Memory B cell (primary cell): ENCODE data around the gene TLX2.

Source experiments
- ATAC-seq: fragments of 150-1000 bp; cut with Tn5 transposase; 2 replicates; pipeline ENCODE4 v1.10.0; 2021; ENCODE audit warnings: low read depth, mild to moderate bottlenecking, moderate library complexity
- DNase-seq, 2 donors: peaks; one replicate each; pipeline ENCODE4 v3.0.0; 2022; ENCODE audit warnings: low spot score in 2 of 2
- H3K27ac Mint-ChIP-seq: one replicate; pipeline ENCODE4 v1.8.0; 2022; ENCODE audit warnings: mild to moderate bottlenecking, moderate library complexity, mixed read lengths
- H3K27me3 Mint-ChIP-seq: one replicate; pipeline ENCODE4 v1.8.0; 2022; ENCODE audit warnings: mixed read lengths
- H3K36me3 Mint-ChIP-seq: one replicate; pipeline ENCODE4 v1.8.0; 2022; ENCODE audit warnings: mild to moderate bottlenecking, mixed read lengths
- H3K4me1 Mint-ChIP-seq: one replicate; pipeline ENCODE4 v1.8.0; 2022; ENCODE audit warnings: mixed read lengths
- H3K4me3 Mint-ChIP-seq: one replicate; pipeline ENCODE4 v1.8.0; 2022; ENCODE audit warnings: mild to moderate bottlenecking, moderate library complexity, mixed read lengths
- H3K9me3 Mint-ChIP-seq: one replicate; pipeline ENCODE4 v1.8.0; 2022; ENCODE audit warnings: mixed read lengths

Gene TLX2

DNA sequence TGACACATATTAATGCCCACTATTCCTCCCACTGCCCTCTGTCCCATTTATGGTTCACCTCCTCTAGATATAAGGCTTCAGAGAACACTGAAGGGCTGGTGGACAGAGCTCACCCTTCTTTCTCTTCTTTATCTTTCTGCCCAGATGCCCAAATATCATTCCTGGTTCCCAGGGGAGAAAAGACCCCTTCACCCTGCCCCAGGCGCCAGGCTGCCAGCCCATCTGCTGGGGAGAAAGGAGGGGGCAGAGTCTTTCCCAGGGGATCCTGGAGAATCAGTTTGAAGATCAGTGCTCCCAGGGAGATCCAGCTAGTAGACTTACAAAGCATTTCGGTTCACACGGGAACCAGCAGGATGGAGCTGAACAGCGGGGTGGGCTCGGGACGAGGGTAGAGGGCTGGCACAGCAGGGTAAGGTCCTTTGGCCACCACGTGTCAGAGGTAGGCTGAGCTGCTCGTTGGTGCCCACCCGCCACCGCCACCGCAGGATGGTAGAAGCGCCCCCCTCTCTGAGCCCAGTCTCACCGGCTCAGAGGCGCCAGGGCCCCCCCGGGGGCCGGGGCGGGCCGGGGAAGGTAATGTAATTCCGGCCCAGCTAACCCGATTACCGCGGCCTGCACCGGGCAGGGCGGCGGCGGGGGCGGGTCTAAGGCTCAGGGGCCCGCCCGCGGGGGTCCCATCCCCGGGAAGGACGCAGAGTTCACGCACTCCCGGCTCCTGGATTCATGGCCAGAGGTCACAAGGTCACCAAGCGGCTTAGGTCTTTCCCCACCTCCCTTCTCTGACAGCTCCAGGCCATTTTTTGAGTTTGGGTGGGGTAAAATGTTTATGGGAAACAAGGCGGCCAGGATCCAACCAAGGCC, 1.3 kb upstream of the TLX2 start:
- ATAC-seq (no peak), DNase-seq (peak in 1 of 2 donors; percentile 27)
- H3K27me3 Mint-ChIP-seq = peaks cover 20% of the 10 kb centered on the region
- no peak overlapping the region for H3K4me3 Mint-ChIP-seq
- no peaks in the 10 kb centered on the region for H3K9me3 Mint-ChIP-seq
- peaks cover 18% of the 10 kb centered on the region for H3K4me1 Mint-ChIP-seq
- H3K36me3 Mint-ChIP-seq = no peaks in the 10 kb centered on the region
- H3K27ac Mint-ChIP-seq = no peak overlapping the region

DNA sequence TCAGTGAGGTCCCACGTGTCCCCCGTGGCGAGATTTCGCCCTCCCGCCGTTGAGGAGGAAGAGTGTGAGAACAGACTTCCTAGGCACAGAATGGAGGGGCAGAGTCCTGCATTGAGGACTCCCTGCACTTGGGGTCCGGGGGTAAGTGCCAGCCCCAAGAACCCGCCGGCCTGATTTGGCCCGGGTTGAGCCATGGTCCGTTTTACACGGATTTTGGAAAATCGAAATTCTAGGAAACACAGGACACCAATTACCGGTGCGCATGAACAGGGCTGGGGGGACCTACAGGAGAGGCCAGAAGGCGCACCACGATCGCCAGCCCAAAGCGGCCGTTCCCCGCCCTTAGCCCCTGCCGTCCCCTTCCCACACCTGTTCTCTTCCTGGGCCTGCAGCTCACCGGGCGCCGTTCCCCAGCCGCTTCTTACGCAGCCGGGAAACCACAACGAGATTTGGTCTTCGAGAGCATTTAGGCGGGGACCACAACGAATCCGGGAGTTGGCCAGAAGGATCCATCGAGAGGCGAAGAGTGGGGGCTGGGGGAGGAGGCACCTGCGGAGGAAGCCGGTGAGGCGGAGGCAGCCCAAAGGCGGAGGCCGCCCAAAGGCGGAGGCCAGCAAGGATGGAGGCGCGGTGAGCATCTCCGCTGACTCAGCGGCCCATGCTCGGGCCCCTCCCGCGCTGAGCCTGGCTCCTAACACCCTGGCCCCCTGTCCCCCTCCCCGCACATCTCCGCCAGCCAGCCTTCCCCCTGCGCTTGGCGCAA, 464 bp upstream of the TLX2 start:
- Mint-ChIP-seq H3K27ac (no peak overlapping the region), H3K27me3 (peaks cover 26% of the 10 kb centered on the region), H3K9me3 (no peaks in the 10 kb centered on the region), H3K4me3 (peak overlapping the region; percentile 25), H3K4me1 (peaks cover 12% of the 10 kb centered on the region), H3K36me3 (no peaks in the 10 kb centered on the region)
- ATAC-seq (no peak), DNase-seq (peak; percentile 20 to 35)

DNA sequence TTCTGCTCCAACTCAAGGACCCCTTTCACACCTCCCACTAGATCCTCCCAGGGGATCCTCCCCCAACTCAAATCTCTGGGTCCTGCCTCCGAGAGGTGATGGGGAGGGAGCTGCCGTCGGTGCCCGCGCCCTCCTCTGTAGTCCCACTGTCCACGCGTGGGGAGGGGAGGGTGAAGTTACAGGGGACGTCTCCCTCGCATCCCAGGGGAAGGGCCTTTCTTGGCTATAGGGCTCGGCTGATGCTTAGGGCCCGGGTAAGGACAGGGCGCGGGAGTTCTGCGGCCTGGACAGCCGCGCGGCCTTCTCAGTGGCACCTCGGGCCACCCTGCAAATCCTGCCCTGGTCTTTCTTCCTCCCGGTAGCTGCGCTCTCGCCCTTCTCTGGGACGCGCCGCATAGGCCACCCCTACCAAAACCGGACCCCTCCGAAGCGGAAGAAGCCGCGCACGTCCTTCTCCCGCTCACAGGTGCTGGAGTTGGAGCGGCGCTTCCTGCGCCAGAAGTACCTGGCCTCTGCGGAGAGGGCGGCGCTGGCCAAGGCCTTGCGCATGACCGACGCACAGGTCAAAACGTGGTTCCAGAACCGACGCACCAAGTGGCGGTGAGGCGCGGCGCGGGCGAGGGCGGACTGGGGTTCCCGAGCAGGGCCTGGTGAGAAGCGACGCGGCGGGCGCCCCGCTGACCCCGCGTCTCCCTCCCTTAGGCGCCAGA, 1.2 kb downstream of the TLX2 start:
- Mint-ChIP-seq H3K36me3 (no peaks in the 10 kb centered on the region), H3K4me1 (peaks cover 12% of the 10 kb centered on the region), H3K27me3 (peaks cover 36% of the 10 kb centered on the region), H3K4me3 (peak overlapping the region; percentile 78), H3K9me3 (no peaks in the 10 kb centered on the region), H3K27ac (no peak overlapping the region)
- DNase-seq (peak in 1 of 2 donors; percentile 41), ATAC-seq (peak; percentile 11)

DNA sequence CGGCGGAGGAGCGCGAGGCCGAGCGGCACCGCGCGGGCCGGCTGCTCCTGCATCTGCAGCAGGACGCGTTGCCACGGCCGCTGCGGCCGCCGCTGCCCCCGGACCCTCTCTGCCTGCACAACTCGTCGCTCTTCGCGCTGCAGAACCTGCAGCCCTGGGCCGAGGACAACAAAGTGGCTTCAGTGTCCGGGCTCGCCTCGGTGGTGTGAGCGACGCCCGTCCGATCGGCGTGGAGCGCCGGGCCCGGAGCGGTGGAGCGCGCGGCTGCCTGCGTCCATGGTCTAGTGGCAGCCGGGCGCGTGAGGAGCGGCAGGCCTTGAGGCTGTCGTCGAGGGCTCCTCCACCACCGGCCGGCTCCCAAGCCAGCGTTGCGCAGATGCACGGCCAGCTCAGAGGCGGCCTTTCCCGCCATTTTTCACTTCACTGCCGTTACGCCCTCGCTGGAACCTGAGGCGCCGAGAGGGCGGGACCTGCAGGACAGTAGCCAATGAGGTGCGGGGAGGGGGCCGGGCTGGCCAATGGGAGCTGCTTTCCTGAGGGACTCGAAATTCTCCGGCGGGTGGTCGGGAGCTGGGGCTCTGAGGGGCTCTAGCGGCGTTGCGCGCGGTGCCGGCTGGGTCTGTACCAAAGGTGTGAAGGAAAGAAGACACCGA, 1.9 kb downstream of the TLX2 start:
- Mint-ChIP-seq H3K4me1 (peaks cover 12% of the 10 kb centered on the region), H3K27me3 (peaks cover 37% of the 10 kb centered on the region), H3K27ac (peak overlapping the region; percentile 17), H3K4me3 (peak overlapping the region; percentile 71), H3K9me3 (no peaks in the 10 kb centered on the region), H3K36me3 (no peaks in the 10 kb centered on the region)
- DNase-seq (peak; percentile 71 to 73), ATAC-seq (peak; percentile 83)

DNA sequence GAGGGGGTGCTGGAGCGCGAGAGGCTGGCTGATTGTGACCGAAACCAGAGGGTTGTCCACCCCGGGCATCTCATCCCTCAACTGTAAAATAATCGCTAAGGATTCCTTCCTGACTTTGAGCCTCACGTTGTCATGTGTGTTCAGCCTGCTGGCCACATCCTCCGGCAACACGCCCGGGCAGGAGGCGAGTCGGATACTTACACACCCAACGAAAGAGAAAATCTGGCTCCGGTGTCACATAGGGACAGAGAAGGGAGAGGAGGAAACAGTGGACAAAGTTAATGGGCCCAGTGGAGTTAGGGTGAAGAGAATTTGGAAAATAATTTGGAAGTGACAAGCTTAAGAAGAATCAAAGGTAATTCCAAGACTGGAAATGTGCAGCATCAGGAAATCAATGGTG, 2.4 kb downstream of the TLX2 start:
- ATAC-seq (no peak), DNase-seq (no peak)
- H3K4me3 Mint-ChIP-seq = peak overlapping the region; percentile 71
- peaks cover 12% of the 10 kb centered on the region for H3K4me1 Mint-ChIP-seq
- peak overlapping the region; percentile 17 for H3K27ac Mint-ChIP-seq
- no peaks in the 10 kb centered on the region for H3K9me3 Mint-ChIP-seq
- H3K27me3 Mint-ChIP-seq = peaks cover 37% of the 10 kb centered on the region
- H3K36me3 Mint-ChIP-seq = no peaks in the 10 kb centered on the region

DNA sequence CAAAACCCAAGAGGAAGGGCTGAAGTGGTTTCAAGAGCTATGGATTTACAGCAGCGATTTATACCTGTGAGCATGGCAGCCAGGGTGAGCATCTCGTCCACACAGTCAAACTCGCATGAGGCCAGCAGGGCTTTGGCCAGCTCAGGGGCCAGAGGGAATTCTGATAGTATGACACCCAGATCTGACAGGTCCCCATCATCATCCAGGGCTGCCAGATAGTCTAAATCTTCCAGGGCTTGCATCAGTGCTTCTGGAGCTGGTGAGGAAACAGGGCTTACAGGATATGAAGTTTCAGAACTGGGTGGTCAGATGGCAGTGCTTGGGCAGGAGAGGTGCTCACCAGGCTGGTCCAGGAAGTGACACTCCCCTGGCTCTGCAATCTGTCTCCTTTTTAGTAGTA, 8.3 kb downstream of the TLX2 start:
- H3K27me3 Mint-ChIP-seq = peaks cover 21% of the 10 kb centered on the region
- no peaks in the 10 kb centered on the region for H3K9me3 Mint-ChIP-seq
- DNase-seq (no peak), ATAC-seq (no peak)
- H3K4me3 Mint-ChIP-seq = no peak overlapping the region
- no peak overlapping the region for H3K27ac Mint-ChIP-seq
- H3K36me3 Mint-ChIP-seq = peaks cover 13% of the 10 kb centered on the region
- peaks cover 13% of the 10 kb centered on the region for H3K4me1 Mint-ChIP-seq

DNA sequence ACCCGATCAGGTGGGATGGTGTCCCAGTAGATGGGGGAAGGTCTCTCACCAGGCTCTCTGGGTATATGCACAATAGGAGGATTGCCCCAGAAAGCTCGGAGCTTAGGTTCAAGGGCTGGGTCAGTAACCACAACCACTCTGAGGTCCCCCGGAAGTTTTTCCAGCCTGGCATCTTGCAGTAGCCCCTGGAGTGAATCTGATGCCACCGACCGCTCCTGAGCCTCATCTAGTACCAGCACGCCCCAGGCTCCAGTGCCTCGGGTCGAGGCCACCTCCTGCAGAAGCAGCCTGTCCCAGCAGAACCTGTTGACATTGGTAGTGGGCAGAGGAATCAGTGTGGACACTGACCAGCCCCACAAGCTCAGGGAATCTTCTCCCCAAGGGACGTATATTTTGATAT, 9.8 kb downstream of the TLX2 start:
- Mint-ChIP-seq H3K36me3 (peaks cover 19% of the 10 kb centered on the region), H3K27me3 (peaks cover 8% of the 10 kb centered on the region), H3K27ac (no peak overlapping the region), H3K4me3 (no peak overlapping the region), H3K4me1 (peaks cover 27% of the 10 kb centered on the region), H3K9me3 (no peaks in the 10 kb centered on the region)
- DNase-seq (no peak), ATAC-seq (no peak)

DNA sequence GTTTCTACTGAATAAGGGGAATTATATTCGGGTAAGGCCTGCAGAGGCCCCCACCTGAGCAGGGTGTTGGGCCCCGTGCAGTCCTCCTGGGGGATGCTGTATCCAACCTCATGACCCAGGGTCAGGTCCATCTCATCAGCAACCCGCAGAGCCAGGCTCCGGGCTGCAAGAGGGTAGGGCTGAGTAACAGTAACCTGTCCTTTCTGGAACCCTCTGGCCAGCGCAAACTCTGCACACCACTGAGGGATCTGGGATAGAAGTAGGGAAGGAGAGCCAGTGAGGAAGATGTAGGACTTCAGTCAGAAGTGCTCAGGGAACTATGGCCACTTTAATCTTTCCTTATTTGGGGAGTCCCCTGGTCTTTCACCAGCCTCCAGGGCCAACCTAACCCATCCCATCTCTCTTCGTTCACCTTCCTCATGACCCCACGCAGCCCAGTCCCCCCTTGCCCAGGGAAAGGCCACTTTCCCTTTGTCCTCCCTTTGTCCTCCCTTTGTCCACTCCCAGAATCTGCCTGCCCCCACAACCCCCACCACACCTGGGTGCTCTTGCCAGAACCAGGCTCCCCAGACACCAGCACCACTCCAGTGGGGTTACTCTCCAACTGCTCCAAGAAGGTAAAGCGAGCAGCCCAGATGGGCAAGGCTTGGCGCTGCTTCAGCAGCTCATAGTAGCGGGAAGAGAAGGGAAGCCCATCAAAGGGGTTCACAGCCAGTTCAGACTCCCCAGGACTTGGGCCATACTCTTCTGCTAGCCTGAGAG, 10.9 kb downstream of the TLX2 start:
- Mint-ChIP-seq H3K4me1 (peaks cover 27% of the 10 kb centered on the region), H3K27me3 (peaks cover 3% of the 10 kb centered on the region), H3K9me3 (no peaks in the 10 kb centered on the region), H3K36me3 (peaks cover 19% of the 10 kb centered on the region), H3K27ac (no peak overlapping the region), H3K4me3 (no peak overlapping the region)
- no peak for DNase-seq
- no peak for ATAC-seq

DNA sequence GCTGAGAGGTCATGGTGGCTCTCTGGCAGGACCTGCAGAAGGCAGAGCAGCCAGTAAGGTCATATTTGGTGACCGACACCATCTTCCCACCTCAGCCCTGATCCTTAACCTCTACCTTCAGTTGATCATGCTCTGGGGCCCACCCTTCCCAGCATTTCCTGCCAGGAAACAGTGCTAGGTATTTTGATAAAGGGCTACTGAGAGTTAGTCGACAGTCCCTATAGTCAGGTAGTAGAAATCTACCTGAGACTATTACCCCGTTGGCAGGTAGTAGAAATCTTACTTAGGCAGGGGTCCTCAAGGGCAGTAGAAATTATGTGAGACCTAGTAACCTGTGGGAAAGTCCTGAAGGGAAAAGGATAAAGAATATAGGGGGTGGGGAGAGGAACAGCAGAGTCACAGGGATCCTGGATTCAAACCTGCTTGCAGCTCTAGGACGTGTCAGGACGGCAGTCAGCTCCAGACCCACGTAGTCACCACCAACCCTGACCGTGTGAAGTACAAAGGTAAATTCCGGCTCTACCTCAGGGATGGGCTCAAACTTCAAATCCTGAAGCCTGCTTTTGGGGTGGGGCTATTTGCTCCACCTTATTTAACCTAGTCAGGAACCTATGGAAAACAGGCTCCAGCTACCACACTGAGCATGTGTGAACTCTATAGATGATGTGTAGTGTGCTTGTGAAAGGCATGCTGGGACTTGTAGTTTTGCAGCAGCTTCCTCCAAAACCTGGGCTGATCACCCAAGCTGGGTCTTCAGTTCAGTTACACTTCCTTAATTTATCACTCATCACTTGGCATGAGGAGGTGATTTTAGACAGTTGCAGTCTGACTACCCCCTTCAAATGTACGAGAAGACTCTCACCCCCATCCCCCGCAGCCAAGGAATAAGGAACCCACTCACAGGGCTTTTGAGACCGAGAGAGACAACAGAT, 11.7 kb downstream of the TLX2 start, which contains the start of gene DQX1:
TSS of gene DQX1 (minus strand) at position 515 of the 932 bp plus-strand sequence. CDS start at position 13, 502 bp downstream.
- Mint-ChIP-seq H3K4me3 (no peak within 1 kb of the TSS), H3K27me3 (no peaks in the 10 kb centered on the region), H3K9me3 (no peaks in the 10 kb centered on the region), H3K36me3 (peaks cover 19% of the 10 kb centered on the region), H3K4me1 (peaks cover 33% of the 10 kb centered on the region), H3K27ac (peak within 1 kb of the TSS; percentile 70)
- ATAC-seq = peak; percentile 31
- DNase-seq = peak in 1 of 2 donors; percentile 48

DNA sequence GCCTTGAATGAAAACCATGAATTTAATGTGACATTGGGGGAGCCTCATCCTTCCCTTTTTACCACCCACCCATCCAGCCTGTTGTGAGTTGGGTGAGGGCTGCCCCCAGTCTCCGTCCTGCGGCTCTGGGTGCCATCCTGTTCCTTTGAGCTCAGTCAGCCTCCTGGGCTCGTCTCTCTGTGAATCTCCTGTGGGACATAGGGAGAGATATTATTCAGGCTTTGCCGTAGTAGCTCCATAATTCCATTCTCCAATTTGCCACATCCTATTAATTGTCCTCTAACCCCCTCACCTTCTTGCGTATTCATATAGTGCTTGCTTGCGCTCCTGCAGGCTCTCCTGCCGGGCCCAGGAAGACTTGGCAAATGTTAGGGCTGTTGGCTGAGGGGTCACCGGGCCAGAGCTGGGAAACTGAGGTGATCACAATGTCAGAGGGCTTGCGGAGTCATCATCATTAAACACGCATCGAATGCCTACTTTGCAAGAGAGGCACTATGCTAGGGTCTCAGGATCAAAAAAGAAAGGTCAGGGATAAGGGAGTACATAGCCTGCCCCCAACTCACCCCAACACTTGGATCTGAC, 12.5 kb downstream of the TLX2 start:
- Mint-ChIP-seq H3K27ac (peak overlapping the region; percentile 70), H3K9me3 (no peaks in the 10 kb centered on the region), H3K4me1 (peaks cover 40% of the 10 kb centered on the region), H3K27me3 (no peaks in the 10 kb centered on the region), H3K36me3 (peaks cover 19% of the 10 kb centered on the region), H3K4me3 (no peak overlapping the region)
- ATAC-seq = no peak
- no peak for DNase-seq

DNA sequence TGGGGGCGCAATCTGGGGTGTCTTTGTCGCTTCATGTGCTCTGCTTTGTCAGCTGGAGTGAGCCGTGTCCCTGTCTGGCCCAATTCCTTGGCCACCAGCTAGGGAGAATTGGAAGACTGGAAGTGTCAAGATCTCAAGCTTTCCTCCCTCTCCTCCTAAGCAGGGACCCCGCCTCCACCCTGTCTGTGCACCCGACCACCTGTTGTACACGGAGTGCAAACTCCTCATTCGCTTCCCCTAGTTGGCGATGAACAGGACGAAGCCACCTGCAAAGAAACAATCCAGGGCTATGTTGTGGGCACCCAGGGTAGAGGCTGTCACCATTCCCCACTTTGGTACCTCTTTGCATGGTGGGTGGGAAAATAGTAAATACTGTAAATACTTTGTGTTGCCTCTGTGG, 13.5 kb downstream of the TLX2 start:
- Mint-ChIP-seq H3K9me3 (no peaks in the 10 kb centered on the region), H3K27me3 (no peaks in the 10 kb centered on the region), H3K27ac (no peak overlapping the region), H3K36me3 (peaks cover 19% of the 10 kb centered on the region), H3K4me3 (peak overlapping the region; percentile 95), H3K4me1 (peaks cover 46% of the 10 kb centered on the region)
- no peak for ATAC-seq
- no peak for DNase-seq
